Hematopoietic multipotent progenitor cell treated with erythropoietin and hydrocortisone succinate and interleukin-3 and kit ligand, for 8 days (in vitro differentiated cells): ENCODE results near the gene ZNF644.
A peak's percentile ranks its signal among the peaks of the same experiment; 100 is the strongest.
"Not testable (repeated sequence)": the region's sequence is repeated elsewhere in the genome, so short reads cannot be mapped to it uniquely, and the experiment has no call there.

Experiments
- DNase-seq: peaks from one replicate; pipeline ENCODE4 v3.0.0-alpha.2; 2015

Gene ZNF644

GRCh38 chr1:90925928-90926869 lies 95.6 kb downstream of the ZNF644 start:
- peak; percentile 78 for DNase-seq

DNA sequence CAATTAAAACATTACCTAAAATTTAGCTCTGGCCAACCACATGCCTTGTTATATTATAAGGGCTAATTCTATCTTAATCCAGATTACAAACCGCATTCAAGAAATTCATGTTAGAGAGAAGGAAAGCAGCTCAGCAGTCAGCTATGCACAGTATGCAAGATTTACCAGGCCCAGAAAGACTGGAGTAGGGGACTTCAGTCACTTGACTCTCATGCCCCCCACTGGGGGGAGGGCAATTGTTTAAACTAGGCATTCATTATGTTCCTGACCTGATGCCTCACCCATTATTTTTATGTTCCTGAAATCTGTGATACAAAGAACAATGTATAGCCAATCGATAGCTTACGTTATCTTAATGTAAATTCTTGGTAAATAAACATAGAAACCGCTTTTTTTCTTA lies 96.9 kb downstream of the ZNF644 start:
- DNase-seq, result no peak

DNA sequence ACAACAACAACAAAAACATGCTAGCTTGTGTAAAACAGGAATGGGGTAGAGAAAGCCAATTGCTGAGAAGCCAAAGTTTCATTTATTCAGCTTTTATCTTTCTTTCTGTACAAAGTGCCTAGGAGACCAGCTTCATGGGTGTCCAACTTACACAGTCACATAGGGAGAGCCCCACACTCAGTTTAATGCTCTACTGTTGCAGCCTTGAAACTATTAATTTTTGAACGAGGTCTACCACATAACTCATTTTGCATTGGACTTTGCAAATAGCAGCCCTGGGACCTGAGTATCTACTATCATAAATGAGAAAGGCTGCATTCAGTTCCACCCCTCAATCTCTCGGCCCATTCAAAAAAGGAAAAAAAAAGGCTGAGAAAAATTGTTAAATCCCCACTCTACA lies 98.8 kb downstream of the ZNF644 start:
- no peak for DNase-seq

DNA sequence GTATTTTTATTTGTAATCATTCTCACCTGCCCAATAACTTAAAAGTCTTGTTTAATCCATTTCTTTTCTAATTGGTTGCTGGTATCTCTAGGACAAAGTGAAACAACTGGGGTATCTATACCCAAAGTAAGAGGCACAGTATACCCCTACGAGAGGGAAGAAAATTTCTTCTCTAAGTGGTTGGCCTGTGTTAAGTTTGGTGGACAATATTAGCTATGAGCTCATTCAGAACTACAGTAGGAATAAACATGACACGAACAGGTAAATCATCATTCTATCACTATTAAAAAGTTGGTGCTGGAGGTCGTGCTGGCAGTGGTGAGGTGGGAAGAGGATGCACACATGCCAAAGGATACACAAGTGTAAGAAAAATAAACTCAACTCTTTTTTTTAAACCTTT lies 99.6 kb downstream of the ZNF644 start:
- no peak for DNase-seq

- DNase-seq, result no peak
Measured at GRCh38 chr1:90919900-90920299, 101.9 kb downstream of the ZNF644 start.

GRCh38 chr1:90919190-90919719 lies 102.6 kb downstream of the ZNF644 start:
- DNase-seq, result no peak

DNA sequence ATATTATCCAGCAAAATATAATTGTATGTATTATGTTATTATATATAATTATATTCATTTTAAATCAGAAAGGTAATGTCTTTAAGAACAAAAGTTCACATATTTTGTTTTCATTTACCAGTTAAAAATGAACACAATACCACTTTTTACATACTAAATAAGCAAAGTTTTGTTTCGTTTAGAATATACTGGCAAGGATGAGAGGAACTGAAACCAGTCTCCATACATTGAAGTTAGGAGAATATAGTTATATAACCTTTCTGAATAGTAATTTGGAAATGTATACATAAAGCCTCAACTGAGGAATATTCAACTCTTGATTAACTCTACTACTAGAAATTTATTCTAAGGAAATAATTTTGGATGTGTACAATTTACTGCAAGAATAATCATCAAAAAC lies 110.5 kb downstream of the ZNF644 start:
- DNase-seq, result no peak

- DNase-seq, result peak; percentile 13
Measured at GRCh38 chr1:90902672-90903071, 119.2 kb downstream of the ZNF644 start.

DNA sequence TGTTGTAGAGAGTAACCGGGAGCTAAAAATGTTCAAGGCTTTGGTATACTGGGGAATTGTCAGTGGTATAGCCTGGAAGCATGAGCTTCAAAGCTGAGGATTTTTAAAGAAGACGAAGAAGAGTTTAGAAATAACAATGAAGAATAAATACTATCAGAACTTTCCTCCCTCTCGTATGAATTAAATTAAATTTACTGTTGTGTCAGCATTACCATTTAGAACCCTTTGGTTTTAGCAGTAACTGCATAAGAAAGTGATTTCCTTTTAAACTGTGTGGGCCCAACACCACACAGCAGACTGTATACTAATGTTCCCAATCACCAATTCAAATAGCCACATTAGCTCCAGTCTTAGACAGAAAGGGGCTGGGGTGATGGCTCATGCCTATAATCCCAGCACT lies 122.6 kb downstream of the ZNF644 start:
- DNase-seq, result no peak

DNA sequence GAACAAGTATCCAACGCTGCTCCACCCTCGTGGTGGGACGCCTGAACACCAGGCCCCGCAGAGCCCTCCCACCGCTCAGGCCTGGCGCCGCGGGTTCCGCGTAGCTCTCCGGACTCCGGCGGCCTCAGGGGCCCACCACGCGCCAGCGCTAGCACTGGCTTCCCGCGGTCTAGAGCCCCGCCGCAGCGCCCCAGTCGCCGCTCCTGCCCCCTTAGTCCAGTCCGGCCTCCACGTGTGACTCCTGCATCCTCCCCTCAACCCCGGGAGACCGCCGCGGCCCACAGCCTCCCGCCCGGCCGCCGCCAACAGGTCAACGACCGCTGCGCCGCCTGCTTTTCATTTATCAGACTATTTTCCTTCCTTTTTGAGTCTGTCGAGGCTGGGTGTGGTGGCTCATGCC lies 128.2 kb downstream of the ZNF644 start:
- DNase-seq, result not testable (repeated sequence)

DNA sequence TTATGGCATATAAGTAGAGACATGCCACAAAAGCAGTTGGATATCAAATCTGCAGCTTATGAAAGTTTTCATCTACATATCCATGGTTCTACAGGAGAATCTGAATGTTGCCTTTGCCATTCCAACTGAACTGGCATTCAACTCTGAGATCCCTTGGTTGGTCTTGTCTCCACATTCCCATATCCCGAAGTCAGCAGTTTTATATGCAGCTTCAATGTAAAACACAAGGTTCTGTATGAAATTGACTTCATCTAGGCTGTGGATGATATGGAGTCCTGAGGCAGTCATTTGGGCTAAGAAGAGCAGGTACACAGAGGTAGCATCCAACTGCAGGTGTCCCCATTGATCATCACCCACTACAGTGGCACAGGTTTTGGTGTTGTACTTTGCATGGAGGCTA lies 129.0 kb downstream of the ZNF644 start:
- DNase-seq, result not testable (repeated sequence)

DNA sequence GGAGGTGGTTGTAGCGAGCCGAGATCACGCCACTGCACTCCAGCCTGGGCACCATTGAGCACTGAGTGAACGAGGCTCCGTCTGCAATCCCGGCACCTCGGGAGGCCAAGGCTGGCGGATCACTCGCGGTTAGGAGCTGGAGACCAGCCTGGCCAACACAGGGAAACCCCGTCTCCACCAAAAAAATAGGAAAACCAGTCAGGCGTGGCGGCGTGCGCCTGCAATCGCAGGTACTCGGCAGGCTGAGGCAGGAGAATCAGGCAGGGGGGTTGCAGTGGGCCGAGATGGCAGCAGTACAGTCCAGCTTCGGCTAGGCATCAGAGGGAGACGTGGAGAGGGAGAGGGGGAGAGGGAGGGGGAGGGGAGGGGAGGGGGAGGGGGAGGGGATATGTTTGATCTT lies 129.6 kb downstream of the ZNF644 start:
- DNase-seq, result not testable (repeated sequence)

GRCh38 chr1:90891756-90892155 lies 130.1 kb downstream of the ZNF644 start:
- DNase-seq, result not testable (repeated sequence)

GRCh38 chr1:90882221-90882620 lies 139.6 kb downstream of the ZNF644 start:
- no peak for DNase-seq

DNA sequence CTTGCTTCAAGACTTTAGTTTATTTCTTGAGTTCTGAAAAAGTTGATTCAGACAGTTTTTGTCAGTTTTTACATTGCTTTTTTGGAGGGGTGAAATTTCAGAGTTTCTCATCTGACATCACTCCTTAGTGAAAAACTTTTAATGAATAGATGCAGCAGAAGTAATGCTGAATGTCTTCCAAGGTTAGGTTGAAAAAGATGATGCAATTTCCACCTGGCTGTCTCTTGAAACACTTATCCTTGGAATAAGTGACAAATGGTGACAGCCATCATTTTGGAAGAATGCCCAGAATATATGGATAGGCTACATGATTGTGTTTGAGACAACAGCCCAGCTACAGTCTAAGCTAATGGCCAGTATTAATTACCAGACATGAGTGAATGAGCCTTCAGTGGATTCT lies 140.8 kb downstream of the ZNF644 start:
- no peak for DNase-seq

GRCh38 chr1:90879281-90879680 lies 142.6 kb downstream of the ZNF644 start:
- DNase-seq, result no peak

GRCh38 chr1:90876101-90876500 lies 145.7 kb downstream of the ZNF644 start:
- DNase-seq, result no peak
